ENCODE results near the gene RHEX.
"Not testable (repeated sequence)": the region's sequence is repeated elsewhere in the genome, so short reads cannot be mapped to it uniquely, and the experiment has no call there.

Gene RHEX

GRCh38 chr1:206030714-206031113, 22.3 kb upstream of the RHEX start:
- DNase-seq (ENCODE audit: low read depth): peak; percentile 47

- no peak for DNase-seq (ENCODE audit: low read depth)
These were observed 20.4 kb upstream of the RHEX start for GRCh38 chr1:206032380-206033140.

GRCh38 chr1:206035027-206035426, 17.9 kb upstream of the RHEX start:
- DNase-seq (ENCODE audit: low read depth): no peak

- DNase-seq (ENCODE audit: low read depth): no peak
These were observed 16.1 kb upstream of the RHEX start for GRCh38 chr1:206036663-206037455.

GRCh38 chr1:206037581-206037980, 15.4 kb upstream of the RHEX start:
- no peak for DNase-seq (ENCODE audit: low read depth)

GRCh38 chr1:206039046-206039973, 13.7 kb upstream of the RHEX start:
- DNase-seq (ENCODE audit: low read depth): no peak

GRCh38 chr1:206040328-206040727, 12.6 kb upstream of the RHEX start:
- no peak for DNase-seq (ENCODE audit: low read depth)

GRCh38 chr1:206041640-206042039, 11.3 kb upstream of the RHEX start:
- DNase-seq (ENCODE audit: low read depth): no peak

GRCh38 chr1:206047271-206047670, 5.7 kb upstream of the RHEX start:
- no peak for DNase-seq (ENCODE audit: low read depth)

GRCh38 chr1:206048582-206048981, 4.4 kb upstream of the RHEX start:
- no peak for DNase-seq (ENCODE audit: low read depth)

- DNase-seq (ENCODE audit: low read depth): no peak
These were observed 3.7 kb upstream of the RHEX start for GRCh38 chr1:206049293-206049692.

- DNase-seq (ENCODE audit: low read depth): no peak
These were observed 2.9 kb upstream of the RHEX start for GRCh38 chr1:206049919-206050600.

- peak; percentile 54 for DNase-seq (ENCODE audit: low read depth)
These were observed 2.2 kb upstream of the RHEX start for GRCh38 chr1:206050655-206051235.

GRCh38 chr1:206052231-206052865, 625 bp upstream of the RHEX start:
- not testable (repeated sequence) for DNase-seq (ENCODE audit: low read depth)

GRCh38 chr1:206053616-206054015, 643 bp downstream of the RHEX start:
- not testable (repeated sequence) for DNase-seq (ENCODE audit: low read depth)

- not testable (repeated sequence) for DNase-seq (ENCODE audit: low read depth)
These were observed 2.2 kb downstream of the RHEX start for GRCh38 chr1:206055069-206055625.

- not testable (repeated sequence) for DNase-seq (ENCODE audit: low read depth)
These were observed 2.8 kb downstream of the RHEX start for GRCh38 chr1:206055639-206056323.

- not testable (repeated sequence) for DNase-seq (ENCODE audit: low read depth)
These were observed 5.4 kb downstream of the RHEX start for GRCh38 chr1:206058289-206058926.

- no peak for DNase-seq (ENCODE audit: low read depth)
These were observed 5.9 kb downstream of the RHEX start for GRCh38 chr1:206058927-206059292.

Measured in stimulated activated CD4-positive, alpha-beta T cell treated with anti-CD3 and anti-CD28 coated beads, Interleukin-2, amount 100 ng/mL, for 4 hours (primary cell).